OCI-LY1 (cell line): ENCODE measurements around the gene UBE2N.

Source experiments
- H2AFZ ChIP-seq: fragments of 200-600 bp; sonication (generic), shearing (Covaris generic); 2 replicates; pipeline ENCODE4 v1.6.0; 2014; ENCODE audit warnings: antibody characterized with exemption, mild to moderate bottlenecking, low read length
- H3F3A ChIP-seq: fragments of 200-600 bp; sonication (generic), shearing (Covaris generic); 2 replicates; pipeline ENCODE4 v1.6.0; 2014; ENCODE audit warnings: mild to moderate bottlenecking, antibody characterized with exemption, low read length, moderate library complexity; ENCODE audit not compliant: insufficient read depth
- H3K27ac ChIP-seq: fragments of 200-600 bp; sonication (generic); 2 replicates; pipeline ENCODE4 v1.5.1; 2014; ENCODE audit warnings: low read length, mixed run types, mild to moderate bottlenecking, low read depth; ENCODE audit not compliant: poor library complexity, severe bottlenecking
- H3K27me3 ChIP-seq: fragments of 200-600 bp; sonication (generic); 2 replicates; pipeline ENCODE4 v1.6.0; 2014; ENCODE audit warnings: antibody characterized with exemption, mild to moderate bottlenecking, low read length, moderate library complexity; ENCODE audit not compliant: insufficient read depth
- H3K36me3 ChIP-seq: fragments of 200-600 bp; sonication (generic); 2 replicates; pipeline ENCODE4 v1.6.1; 2014; ENCODE audit warnings: mild to moderate bottlenecking, antibody characterized with exemption, low read length, moderate library complexity, mixed read lengths; ENCODE audit not compliant: insufficient read depth
- H3K4me1 ChIP-seq: fragments of 200-600 bp; sonication (generic); 2 replicates; pipeline ENCODE4 v1.5.1; 2014; ENCODE audit warnings: mild to moderate bottlenecking, low read length, moderate library complexity; ENCODE audit not compliant: insufficient read depth, severe bottlenecking
- H3K4me2 ChIP-seq: fragments of 200-600 bp; sonication (generic), shearing (Covaris generic); 2 replicates; pipeline ENCODE4 v1.6.1; 2014; ENCODE audit warnings: low read length
- H3K4me3 ChIP-seq: fragments of 200-600 bp; sonication (generic); 2 replicates; pipeline ENCODE4 v1.5.1; 2014; ENCODE audit warnings: low read length, low read depth, mild to moderate bottlenecking, mixed read lengths; ENCODE audit not compliant: poor library complexity, severe bottlenecking
- H3K79me2 ChIP-seq: fragments of 200-600 bp; shearing (Covaris generic); 2 replicates; pipeline ENCODE4 v1.6.1; 2016; ENCODE audit warnings: mixed run types, low read length, mixed read lengths; ENCODE audit not compliant: insufficient read depth
- H3K9ac ChIP-seq: fragments of 200-600 bp; sonication (generic), shearing (Covaris generic); 2 replicates; pipeline ENCODE4 v1.6.1; 2014; ENCODE audit warnings: mild to moderate bottlenecking, low read length, mixed read lengths
- H3K9me2 ChIP-seq: fragments of 200-600 bp; sonication (generic), shearing (Covaris generic); 2 replicates; pipeline ENCODE4 v1.6.1; 2014; ENCODE audit warnings: low read depth, mild to moderate bottlenecking, low read length, mixed read lengths
- H3K9me3 ChIP-seq: fragments of 200-600 bp; shearing (Covaris generic); 2 replicates; pipeline ENCODE4 v1.6.1; 2014; ENCODE audit warnings: low read length, mixed read lengths
- H4K20me1 ChIP-seq: fragments of 200-600 bp; sonication (generic), shearing (Covaris generic); 2 replicates; pipeline ENCODE4 v1.6.0; 2016; ENCODE audit warnings: mild to moderate bottlenecking, low read length; ENCODE audit not compliant: insufficient read depth
- EZH2 ChIP-seq: fragments of 200-600 bp; sonication (generic), shearing (Covaris generic); IDR thresholded peaks from 2 replicates; pipeline ENCODE4 v1.8.0; 2017; ENCODE audit warnings: borderline replicate concordance, mixed run types, mild to moderate bottlenecking, antibody characterized with exemption, low read length, moderate library complexity, mixed read lengths
- TF ChIP-seq, protein P1 (sequence below): fragments of 200-600 bp; sonication (generic), shearing (Covaris generic); IDR thresholded peaks from 2 replicates; pipeline ENCODE4 v1.5.1; 2017; ENCODE audit warnings: mild to moderate bottlenecking, antibody characterized with exemption, low read length, moderate library complexity, mixed read lengths

Gene UBE2N

GRCh38 chr12:93380480-93381121 is 61.1 kb downstream of the UBE2N start:
- Histone ChIP-seq H3F3A (no peaks in the 10 kb centered on the region), H3K79me2 (peaks cover 15% of the 10 kb centered on the region; the same call in 1 of the 2 replicates), H3K9me3 (no peaks in the 10 kb centered on the region), H3K4me2 (peak overlapping the region; percentile 76), H3K27me3 (no peaks in the 10 kb centered on the region), H3K36me3 (0 out of 2 replicates have a peak, but pooled peaks cover 3% of the 10 kb centered on the region), H4K20me1 (no peaks in the 10 kb centered on the region), H2AFZ (no peak overlapping the region), H3K4me3 (peak overlapping the region; percentile 92), H3K9me2 (no peaks in the 10 kb centered on the region), H3K9ac (no peak overlapping the region), H3K27ac (no peak overlapping the region), H3K4me1 (peaks cover 31% of the 10 kb centered on the region)
- TF ChIP-seq, protein P1, sequence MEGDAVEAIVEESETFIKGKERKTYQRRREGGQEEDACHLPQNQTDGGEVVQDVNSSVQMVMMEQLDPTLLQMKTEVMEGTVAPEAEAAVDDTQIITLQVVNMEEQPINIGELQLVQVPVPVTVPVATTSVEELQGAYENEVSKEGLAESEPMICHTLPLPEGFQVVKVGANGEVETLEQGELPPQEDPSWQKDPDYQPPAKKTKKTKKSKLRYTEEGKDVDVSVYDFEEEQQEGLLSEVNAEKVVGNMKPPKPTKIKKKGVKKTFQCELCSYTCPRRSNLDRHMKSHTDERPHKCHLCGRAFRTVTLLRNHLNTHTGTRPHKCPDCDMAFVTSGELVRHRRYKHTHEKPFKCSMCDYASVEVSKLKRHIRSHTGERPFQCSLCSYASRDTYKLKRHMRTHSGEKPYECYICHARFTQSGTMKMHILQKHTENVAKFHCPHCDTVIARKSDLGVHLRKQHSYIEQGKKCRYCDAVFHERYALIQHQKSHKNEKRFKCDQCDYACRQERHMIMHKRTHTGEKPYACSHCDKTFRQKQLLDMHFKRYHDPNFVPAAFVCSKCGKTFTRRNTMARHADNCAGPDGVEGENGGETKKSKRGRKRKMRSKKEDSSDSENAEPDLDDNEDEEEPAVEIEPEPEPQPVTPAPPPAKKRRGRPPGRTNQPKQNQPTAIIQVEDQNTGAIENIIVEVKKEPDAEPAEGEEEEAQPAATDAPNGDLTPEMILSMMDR: peak; percentile 42; the same call in 1 of the 2 replicates
- TF ChIP-seq EZH2: no peak

DNA sequence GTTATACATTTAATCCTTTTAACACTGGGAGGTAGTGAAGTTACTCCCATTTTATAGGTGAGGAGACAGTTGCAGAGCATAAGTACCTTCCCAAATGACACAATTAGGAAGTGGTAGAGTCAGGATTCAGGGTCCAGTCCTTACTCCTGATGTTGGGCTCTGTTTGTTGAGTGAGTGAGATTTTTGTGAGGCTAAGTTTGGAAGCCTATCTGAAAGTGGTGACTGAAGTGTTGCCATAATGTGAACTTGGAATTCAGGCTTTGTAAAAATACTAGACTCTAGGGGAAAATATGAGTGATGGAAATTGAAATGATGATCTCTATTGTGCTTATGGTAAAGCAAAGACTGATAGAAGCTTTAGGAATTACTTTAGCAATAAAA is 61.8 kb downstream of the UBE2N start:
- H3K27ac ChIP-seq: no peak overlapping the region
- H3K9me2 ChIP-seq: no peaks in the 10 kb centered on the region
- H3K9me3 ChIP-seq: no peaks in the 10 kb centered on the region

GRCh38 chr12:93379326-93379980 is 62.3 kb downstream of the UBE2N start:
- Histone ChIP-seq H3K27ac (no peak overlapping the region), H2AFZ (no peak overlapping the region), H3K9ac (peak overlapping the region; percentile 89), H4K20me1 (no peaks in the 10 kb centered on the region), H3K27me3 (no peaks in the 10 kb centered on the region), H3F3A (no peaks in the 10 kb centered on the region), H3K4me3 (peak overlapping the region; percentile 92), H3K36me3 (0 out of 2 replicates have a peak, but pooled peaks cover 3% of the 10 kb centered on the region), H3K9me3 (no peaks in the 10 kb centered on the region), H3K4me2 (peak overlapping the region; percentile 76), H3K4me1 (peaks cover 31% of the 10 kb centered on the region), H3K79me2 (peaks cover 8% of the 10 kb centered on the region; the same call in 1 of the 2 replicates), H3K9me2 (no peaks in the 10 kb centered on the region)
- TF ChIP-seq EZH2: no peak
- TF ChIP-seq, protein P1: no peak

More for the DNA sequence above, 61.8 kb downstream of the UBE2N start:
- Histone ChIP-seq H3K36me3 (0 out of 2 replicates have a peak, but pooled peaks cover 3% of the 10 kb centered on the region), H3K79me2 (peaks cover 9% of the 10 kb centered on the region; the same call in 1 of the 2 replicates), H3K4me1 (peaks cover 31% of the 10 kb centered on the region), H3K9ac (peak overlapping the region; percentile 89; the same call in 1 of the 2 replicates), H3K4me2 (peak overlapping the region; percentile 76), H3F3A (no peaks in the 10 kb centered on the region), H4K20me1 (no peaks in the 10 kb centered on the region), H3K4me3 (peak overlapping the region; percentile 92), H3K27me3 (no peaks in the 10 kb centered on the region), H2AFZ (no peak overlapping the region)
- no peak for TF ChIP-seq EZH2
- TF ChIP-seq, protein P1: no peak
